Mesendoderm (in vitro differentiated cells): ENCODE measurements around the gene MSH3.
A peak's percentile ranks its signal among the peaks of the same experiment; 100 is the strongest.

Experiments used
- DNase-seq: peaks from one replicate; pipeline ENCODE4 v3.0.0; 2013
- H2AK5ac ChIP-seq: 2 replicates; pipeline ENCODE4 v1.6.1; 2013; ENCODE audit warnings: low read length, inconsistent platforms
- H2BK120ac ChIP-seq: 2 replicates; pipeline ENCODE4 v1.6.1; 2013; ENCODE audit warnings: low read depth, mild to moderate bottlenecking, low read length, moderate library complexity, mixed read lengths
- H2BK15ac ChIP-seq: replicated peaks from 2 replicates; pipeline ENCODE4 v1.6.1; 2013; ENCODE audit warnings: low read depth, mild to moderate bottlenecking, moderate library complexity
- H2BK5ac ChIP-seq: 2 replicates; pipeline ENCODE4 v1.6.1; 2013; ENCODE audit warnings: low read length, inconsistent platforms
- H3K18ac ChIP-seq: 2 replicates; pipeline ENCODE4 v1.6.1; 2013; ENCODE audit warnings: mild to moderate bottlenecking, low read length, mixed read lengths
- H3K23ac ChIP-seq: one replicate; pipeline ENCODE4 v1.6.1; 2013; ENCODE audit warnings: low read length
- H3K27ac ChIP-seq: 2 replicates; pipeline ENCODE4 v1.5.1; 2013; ENCODE audit warnings: low read depth, mild to moderate bottlenecking, inconsistent platforms, low read length, moderate library complexity
- H3K27me3 ChIP-seq: 2 replicates; pipeline ENCODE4 v1.6.1; 2013; ENCODE audit warnings: low read length, control low read depth, mild to moderate bottlenecking, inconsistent platforms; ENCODE audit not compliant: insufficient read depth, poor library complexity
- H3K36me3 ChIP-seq: 2 replicates; pipeline ENCODE4 v1.6.1; 2013; ENCODE audit warnings: low read length, inconsistent platforms; ENCODE audit not compliant: control insufficient read depth, insufficient read depth
- H3K4ac ChIP-seq: one replicate; pipeline ENCODE4 v1.6.1; 2013; ENCODE audit warnings: low read depth, mild to moderate bottlenecking, low read length, moderate library complexity
- H3K4me1 ChIP-seq: 2 replicates; pipeline ENCODE4 v1.6.1; 2013; ENCODE audit warnings: low read depth, low read length, inconsistent platforms; ENCODE audit not compliant: control insufficient read depth
- H3K4me2 ChIP-seq: 2 replicates; pipeline ENCODE4 v1.6.1; 2013; ENCODE audit warnings: low read length
- H3K4me3 ChIP-seq: 2 replicates; pipeline ENCODE4 v1.5.1; 2013; ENCODE audit warnings: mild to moderate bottlenecking, low read length
- H3K56ac ChIP-seq: one replicate; pipeline ENCODE4 v1.6.1; 2013; ENCODE audit warnings: low read length
- H3K79me1 ChIP-seq: 2 replicates; pipeline ENCODE4 v1.6.1; 2013; ENCODE audit warnings: low read length, inconsistent platforms
- H3K79me2 ChIP-seq: 2 replicates; pipeline ENCODE4 v1.6.1; 2013; ENCODE audit warnings: mild to moderate bottlenecking, low read length; ENCODE audit not compliant: control insufficient read depth, insufficient read depth
- H3K9ac ChIP-seq: 2 replicates; pipeline ENCODE4 v1.6.1; 2013; ENCODE audit warnings: low read length, inconsistent platforms
- H4K5ac ChIP-seq: one replicate; pipeline ENCODE4 v1.6.1; 2013; ENCODE audit warnings: low read length
- H4K8ac ChIP-seq: one replicate; pipeline ENCODE4 v1.6.1; 2013; ENCODE audit warnings: low read depth, mild to moderate bottlenecking, control low read depth, low read length, moderate library complexity
- WGBS: extraction: QIAGEN DNeasy Blood & Tissue Kit; methylation state at CpG from one replicate; pipeline ENCODE4 v1.1.7; 2013; ENCODE audit warnings: low lambda C conversion rate, missing lambda C conversion rate; ENCODE audit not compliant: insufficient coverage; ENCODE audit errors: extremely low coverage; 5-methylcytosine and 5-hydroxymethylcytosine counted together

MSH3 gene

GRCh38 chr5:80668016-80668969 is 13.8 kb downstream of the MSH3 start:
- H3K56ac ChIP-seq: no peak overlapping the region
- no peaks in the 10 kb centered on the region for H3K79me1 ChIP-seq
- no peaks in the 10 kb centered on the region for H3K27me3 ChIP-seq
- no peak overlapping the region for H3K4ac ChIP-seq
- H2BK5ac ChIP-seq: no peak overlapping the region
- H3K79me2 ChIP-seq: no peaks in the 10 kb centered on the region
- DNase-seq: peak; percentile 18
- no peak overlapping the region for H4K8ac ChIP-seq
- no peaks in the 10 kb centered on the region for H3K36me3 ChIP-seq
- no peak overlapping the region for H4K5ac ChIP-seq
- H3K23ac ChIP-seq: no peak overlapping the region
- no peaks in the 10 kb centered on the region for H3K4me1 ChIP-seq
- no peak overlapping the region for H2BK120ac ChIP-seq
- H2BK15ac ChIP-seq: no peak overlapping the region
- no peak overlapping the region for H2AK5ac ChIP-seq
- H3K27ac ChIP-seq: no peak overlapping the region
- H3K18ac ChIP-seq: no peak overlapping the region
- no CpG with 5 or more reads among the region's 16 CpGs for WGBS
- no peak overlapping the region for H3K4me2 ChIP-seq
- no peak overlapping the region for H3K4me3 ChIP-seq
- H3K9ac ChIP-seq: no peak overlapping the region

- Histone ChIP-seq H4K8ac (no peak overlapping the region), H3K4me1 (no peaks in the 10 kb centered on the region), H2BK15ac (no peak overlapping the region), H3K9ac (no peak overlapping the region), H4K5ac (no peak overlapping the region), H2BK5ac (no peak overlapping the region), H3K56ac (no peak overlapping the region), H3K27me3 (no peaks in the 10 kb centered on the region), H3K23ac (no peak overlapping the region), H2AK5ac (no peak overlapping the region), H3K4me2 (no peak overlapping the region), H2BK120ac (no peak overlapping the region), H3K18ac (no peak overlapping the region), H3K36me3 (no peaks in the 10 kb centered on the region), H3K79me2 (no peaks in the 10 kb centered on the region), H3K4me3 (no peak overlapping the region), H3K79me1 (no peaks in the 10 kb centered on the region), H3K27ac (no peak overlapping the region), H3K4ac (no peak overlapping the region)
- no CpG with 5 or more reads among the region's 7 CpGs for WGBS
- DNase-seq: peak; percentile 80
Observed at GRCh38 chr5:80672140-80672736, 17.8 kb downstream of the MSH3 start.

- no CpG with 5 or more reads among the region's 6 CpGs for WGBS
- Histone ChIP-seq H2BK120ac (no peak overlapping the region), H3K79me1 (no peaks in the 10 kb centered on the region), H2BK15ac (no peak overlapping the region), H3K4me3 (no peak overlapping the region), H2BK5ac (no peak overlapping the region), H3K36me3 (no peaks in the 10 kb centered on the region), H3K27me3 (no peaks in the 10 kb centered on the region), H3K56ac (no peak overlapping the region), H3K23ac (no peak overlapping the region), H2AK5ac (no peak overlapping the region), H3K18ac (no peak overlapping the region), H3K4ac (no peak overlapping the region), H3K4me1 (no peaks in the 10 kb centered on the region), H3K27ac (no peak overlapping the region), H4K8ac (no peak overlapping the region), H3K4me2 (no peak overlapping the region), H3K9ac (no peak overlapping the region), H3K79me2 (no peaks in the 10 kb centered on the region), H4K5ac (no peak overlapping the region)
- no peak for DNase-seq
Observed at GRCh38 chr5:80676706-80677105, 22.3 kb downstream of the MSH3 start.

GRCh38 chr5:80686757-80687156 is 32.3 kb downstream of the MSH3 start:
- Histone ChIP-seq H3K27ac (no peak overlapping the region), H3K36me3 (no peaks in the 10 kb centered on the region), H3K4me3 (no peak overlapping the region), H3K56ac (no peak overlapping the region), H3K4me1 (no peaks in the 10 kb centered on the region), H3K9ac (no peak overlapping the region), H3K18ac (no peak overlapping the region), H2BK15ac (no peak overlapping the region), H3K4ac (no peak overlapping the region), H3K4me2 (no peak overlapping the region), H3K23ac (no peak overlapping the region), H4K5ac (no peak overlapping the region), H4K8ac (no peak overlapping the region), H2BK5ac (no peak overlapping the region), H2AK5ac (no peak overlapping the region), H2BK120ac (no peak overlapping the region), H3K79me1 (no peaks in the 10 kb centered on the region), H3K27me3 (no peaks in the 10 kb centered on the region), H3K79me2 (no peaks in the 10 kb centered on the region)
- DNase-seq: peak; percentile 14

- no peak overlapping the region for H2AK5ac ChIP-seq
- H2BK15ac ChIP-seq: no peak overlapping the region
- H3K79me1 ChIP-seq: no peaks in the 10 kb centered on the region
Observed at GRCh38 chr5:80688648-80689420, 34.4 kb downstream of the MSH3 start.

More at GRCh38 chr5:80688648-80689420, 34.4 kb downstream of the MSH3 start:
- Histone ChIP-seq H3K36me3 (no peaks in the 10 kb centered on the region), H3K4ac (no peak overlapping the region), H3K27ac (no peak overlapping the region), H3K4me3 (no peak overlapping the region), H3K27me3 (no peaks in the 10 kb centered on the region), H4K5ac (no peak overlapping the region), H3K79me2 (no peaks in the 10 kb centered on the region), H3K56ac (no peak overlapping the region), H3K23ac (no peak overlapping the region), H3K9ac (no peak overlapping the region), H2BK5ac (no peak overlapping the region), H4K8ac (no peak overlapping the region), H3K4me1 (no peaks in the 10 kb centered on the region), H3K4me2 (no peak overlapping the region), H3K18ac (no peak overlapping the region), H2BK120ac (no peak overlapping the region)
- no CpG with 5 or more reads among the region's 4 CpGs for WGBS
- DNase-seq: no peak
